ENCODE measurements around the gene SF3A1.
"Not testable (repeated sequence)": the region's sequence is repeated elsewhere in the genome, so short reads cannot be mapped to it uniquely, and the experiment has no call there.

The SF3A1 gene

GRCh38 chr22:30338341-30338740 is 18.4 kb downstream of the SF3A1 start:
- H2BK15ac ChIP-seq (ENCODE audit: low read length); H3K18ac ChIP-seq (ENCODE audit: low read length); H2BK5ac ChIP-seq (ENCODE audit: low read length); H3K9me3 ChIP-seq (replicated peaks in 1 of 2; ENCODE audit: control insufficient read depth in 2 of 2, insufficient read depth in 1 of 2, low read depth in 1 of 2, low read length in 2 of 2); H2AFZ ChIP-seq (ENCODE audit: low read length); H3K9ac ChIP-seq (ENCODE audit: low read depth, low read length, poor library complexity); H3K4me1 ChIP-seq (ENCODE audit: control insufficient read depth in 2 of 2, insufficient read depth in 1 of 2, low read depth in 1 of 2, low read length in 2 of 2); H3K4me3 ChIP-seq (ENCODE audit: low read length in 2 of 2); H2AK5ac ChIP-seq (ENCODE audit: low read depth, low read length); H3K27ac ChIP-seq (replicated peaks; ENCODE audit: low read length); H3K14ac ChIP-seq (ENCODE audit: low read length); H3K23ac ChIP-seq (ENCODE audit: low read depth, low read length, poor library complexity); H3K79me1 ChIP-seq (ENCODE audit: low read depth, low read length); H4K91ac ChIP-seq (ENCODE audit: low read depth, low read length, poor library complexity); H2BK12ac ChIP-seq (ENCODE audit: low read length); H3K4ac ChIP-seq (ENCODE audit: low read length); H2BK120ac ChIP-seq (ENCODE audit: low read depth, low read length); DNase-seq (ENCODE audit: low spot score); H3K4me2 ChIP-seq (ENCODE audit: insufficient read depth, low read length, poor library complexity, severe bottlenecking); H3K27me3 ChIP-seq (ENCODE audit: control insufficient read depth in 3 of 3, insufficient read depth in 3 of 3, low read depth in 1 of 3, low read length in 3 of 3); H4K8ac ChIP-seq (ENCODE audit: low read depth, low read length): not testable (repeated sequence)
- peaks cover 86 to 99% of the 10 kb centered on the region in 2 donors for H3K36me3 ChIP-seq (replicated peaks in 1 of 2; ENCODE audit: control insufficient read depth in 2 of 2, insufficient read depth in 2 of 2, low read length in 2 of 2)
- WGBS, 2 donors (ENCODE audit: extremely low coverage in 2 of 2, insufficient read length in 2 of 2, insufficient replicate concordance in 1 of 2): no CpG with 5 or more reads among the region's 9 CpGs

DNA sequence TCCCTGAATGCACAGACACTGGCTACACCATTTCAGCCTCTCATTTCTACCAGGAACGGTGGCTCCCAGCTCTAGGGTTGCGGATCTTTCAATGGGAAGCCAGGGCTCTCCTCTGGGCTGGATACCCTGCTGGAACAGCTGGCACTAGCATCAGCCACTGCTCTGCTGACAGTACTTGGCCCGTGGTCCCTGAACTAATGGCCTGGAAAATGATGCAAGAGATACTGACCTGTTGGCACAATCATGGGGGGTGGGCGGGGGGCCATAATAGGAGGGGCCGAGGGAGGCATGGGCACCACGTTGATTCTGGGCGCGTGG is 19.3 kb downstream of the SF3A1 start:
- Histone ChIP-seq H4K8ac (ENCODE audit: low read depth, low read length) (no peak overlapping the region), H3K14ac (ENCODE audit: low read length) (no peak overlapping the region), H3K9me3 (replicated peaks in 1 of 2; ENCODE audit: control insufficient read depth in 2 of 2, insufficient read depth in 1 of 2, low read depth in 1 of 2, low read length in 2 of 2) (no peaks in the 10 kb centered on the region), H3K79me1 (ENCODE audit: low read depth, low read length) (no peaks in the 10 kb centered on the region), H3K36me3 (replicated peaks in 1 of 2; ENCODE audit: control insufficient read depth in 2 of 2, insufficient read depth in 2 of 2, low read length in 2 of 2) (peaks cover 77 to 99% of the 10 kb centered on the region in 2 donors), H3K27ac (replicated peaks; ENCODE audit: low read length) (no peak overlapping the region), H3K4me3 (ENCODE audit: low read length in 2 of 2) (no peak overlapping the region), H3K27me3 (ENCODE audit: control insufficient read depth in 3 of 3, insufficient read depth in 3 of 3, low read depth in 1 of 3, low read length in 3 of 3) (no peaks in the 10 kb centered on the region), H2BK5ac (ENCODE audit: low read length) (no peak overlapping the region), H2BK15ac (ENCODE audit: low read length) (no peak overlapping the region), H2AFZ (ENCODE audit: low read length) (no peak overlapping the region), H3K4me2 (ENCODE audit: insufficient read depth, low read length, poor library complexity, severe bottlenecking) (no peak overlapping the region), H3K9ac (ENCODE audit: low read depth, low read length, poor library complexity) (no peak overlapping the region), H2BK120ac (ENCODE audit: low read depth, low read length) (no peak overlapping the region), H3K4me1 (ENCODE audit: control insufficient read depth in 2 of 2, insufficient read depth in 1 of 2, low read depth in 1 of 2, low read length in 2 of 2) (no peaks in the 10 kb centered on the region), H3K23ac (ENCODE audit: low read depth, low read length, poor library complexity) (no peak overlapping the region), H2BK12ac (ENCODE audit: low read length) (no peak overlapping the region), H4K91ac (ENCODE audit: low read depth, low read length, poor library complexity) (no peak overlapping the region), H3K4ac (ENCODE audit: low read length) (no peak overlapping the region), H3K18ac (ENCODE audit: low read length) (no peak overlapping the region), H2AK5ac (ENCODE audit: low read depth, low read length) (no peak overlapping the region)
- WGBS, 2 donors (ENCODE audit: extremely low coverage in 2 of 2, insufficient read length in 2 of 2, insufficient replicate concordance in 1 of 2): no CpG with 5 or more reads among the region's 8 CpGs
- DNase-seq (ENCODE audit: low spot score): no peak

GRCh38 chr22:30336752-30337460 is 19.8 kb downstream of the SF3A1 start:
- Histone ChIP-seq H3K79me1 (ENCODE audit: low read depth, low read length) (no peaks in the 10 kb centered on the region), H4K8ac (ENCODE audit: low read depth, low read length) (peak overlapping the region; percentile 66), H3K27me3 (ENCODE audit: control insufficient read depth in 3 of 3, insufficient read depth in 3 of 3, low read depth in 1 of 3, low read length in 3 of 3) (no peaks in the 10 kb centered on the region), H3K18ac (ENCODE audit: low read length) (no peak overlapping the region), H3K9me3 (replicated peaks in 1 of 2; ENCODE audit: control insufficient read depth in 2 of 2, insufficient read depth in 1 of 2, low read depth in 1 of 2, low read length in 2 of 2) (no peaks in the 10 kb centered on the region), H3K4me3 (ENCODE audit: low read length in 2 of 2) (no peak overlapping the region), H3K4ac (ENCODE audit: low read length) (no peak overlapping the region), H3K36me3 (replicated peaks in 1 of 2; ENCODE audit: control insufficient read depth in 2 of 2, insufficient read depth in 2 of 2, low read length in 2 of 2) (peaks cover 72 to 99% of the 10 kb centered on the region in 2 donors), H2AK5ac (ENCODE audit: low read depth, low read length) (no peak overlapping the region), H3K14ac (ENCODE audit: low read length) (no peak overlapping the region), H2BK12ac (ENCODE audit: low read length) (no peak overlapping the region), H2BK15ac (ENCODE audit: low read length) (no peak overlapping the region), H3K9ac (ENCODE audit: low read depth, low read length, poor library complexity) (no peak overlapping the region), H3K27ac (replicated peaks; ENCODE audit: low read length) (no peak overlapping the region), H3K23ac (ENCODE audit: low read depth, low read length, poor library complexity) (no peak overlapping the region), H4K91ac (ENCODE audit: low read depth, low read length, poor library complexity) (no peak overlapping the region), H2BK120ac (ENCODE audit: low read depth, low read length) (no peak overlapping the region), H2AFZ (ENCODE audit: low read length) (no peak overlapping the region), H3K4me1 (ENCODE audit: control insufficient read depth in 2 of 2, insufficient read depth in 1 of 2, low read depth in 1 of 2, low read length in 2 of 2) (no peaks in the 10 kb centered on the region), H2BK5ac (ENCODE audit: low read length) (no peak overlapping the region), H3K4me2 (ENCODE audit: insufficient read depth, low read length, poor library complexity, severe bottlenecking) (no peak overlapping the region)
- WGBS, 2 donors (ENCODE audit: extremely low coverage in 2 of 2, insufficient read length in 2 of 2, insufficient replicate concordance in 1 of 2): no CpG with 5 or more reads among the region's 4 CpGs
- no peak for DNase-seq (ENCODE audit: low spot score)

GRCh38 chr22:30335236-30335635 is 21.5 kb downstream of the SF3A1 start:
- no peak for DNase-seq (ENCODE audit: low spot score)
- H4K8ac ChIP-seq (ENCODE audit: low read depth, low read length): no peak overlapping the region
- H3K4me2 ChIP-seq (ENCODE audit: insufficient read depth, low read length, poor library complexity, severe bottlenecking): no peak overlapping the region
- no peak overlapping the region for H4K91ac ChIP-seq (ENCODE audit: low read depth, low read length, poor library complexity)
- H2BK120ac ChIP-seq (ENCODE audit: low read depth, low read length): no peak overlapping the region
- no peak overlapping the region for H3K14ac ChIP-seq (ENCODE audit: low read length)
- H3K18ac ChIP-seq (ENCODE audit: low read length): no peak overlapping the region
- no peak overlapping the region for H3K4ac ChIP-seq (ENCODE audit: low read length)
- H3K27ac ChIP-seq (replicated peaks; ENCODE audit: low read length): no peak overlapping the region
- H2AK5ac ChIP-seq (ENCODE audit: low read depth, low read length): no peak overlapping the region
- H3K79me1 ChIP-seq (ENCODE audit: low read depth, low read length): no peaks in the 10 kb centered on the region
- H2AFZ ChIP-seq (ENCODE audit: low read length): no peak overlapping the region
- no peak overlapping the region for H2BK5ac ChIP-seq (ENCODE audit: low read length)
- no peaks in the 10 kb centered on the region for H3K27me3 ChIP-seq (ENCODE audit: control insufficient read depth in 3 of 3, insufficient read depth in 3 of 3, low read depth in 1 of 3, low read length in 3 of 3)
- no peaks in the 10 kb centered on the region for H3K4me1 ChIP-seq (ENCODE audit: control insufficient read depth in 2 of 2, insufficient read depth in 1 of 2, low read depth in 1 of 2, low read length in 2 of 2)
- no CpG with 5 or more reads among the region's 1 CpG for WGBS, 2 donors (ENCODE audit: extremely low coverage in 2 of 2, insufficient read length in 2 of 2, insufficient replicate concordance in 1 of 2)
- H3K9me3 ChIP-seq (replicated peaks in 1 of 2; ENCODE audit: control insufficient read depth in 2 of 2, insufficient read depth in 1 of 2, low read depth in 1 of 2, low read length in 2 of 2): no peaks in the 10 kb centered on the region
- H3K4me3 ChIP-seq (ENCODE audit: low read length in 2 of 2): no peak overlapping the region
- H2BK15ac ChIP-seq (ENCODE audit: low read length): no peak overlapping the region
- H3K9ac ChIP-seq (ENCODE audit: low read depth, low read length, poor library complexity): no peak overlapping the region
- H3K23ac ChIP-seq (ENCODE audit: low read depth, low read length, poor library complexity): no peak overlapping the region
- H2BK12ac ChIP-seq (ENCODE audit: low read length): no peak overlapping the region
- H3K36me3 ChIP-seq (replicated peaks in 1 of 2; ENCODE audit: control insufficient read depth in 2 of 2, insufficient read depth in 2 of 2, low read length in 2 of 2): peaks cover 61 to 96% of the 10 kb centered on the region in 2 donors

Data from neuronal stem cell (in vitro differentiated cells).